Stimulated activated naive CD4-positive, alpha-beta T cell (primary cell): ENCODE measurements around the gene ZNF627.
"Not testable (repeated sequence)": the region's sequence is repeated elsewhere in the genome, so short reads cannot be mapped to it uniquely, and the experiment has no call there.

Experiments used
- DNase-seq, 6 experiments: peaks; one replicate each; lab custom pipeline; 2025; lab: John Stamatoyannopoulos, UW

The ZNF627 gene

DNA sequence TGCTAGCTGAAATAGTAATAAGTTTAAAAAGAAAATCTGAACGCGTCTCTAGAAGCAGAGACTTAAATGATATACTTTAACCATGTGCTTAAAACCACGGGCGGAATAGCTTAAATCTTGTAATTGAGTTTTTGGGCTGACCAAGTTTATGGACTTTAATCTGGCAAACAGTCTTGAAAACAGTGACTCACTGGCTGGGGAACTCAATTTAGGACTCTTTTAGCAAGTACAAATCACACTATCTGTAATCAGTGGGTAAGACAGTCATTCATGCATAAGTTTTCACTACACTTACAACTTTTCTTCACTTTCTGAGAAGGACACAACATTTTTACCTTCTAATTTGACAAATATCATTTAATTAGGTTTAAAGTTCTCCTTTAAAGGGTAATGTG is 26.8 kb downstream of the ZNF627 start:
- DNase-seq, result no peak

DNA sequence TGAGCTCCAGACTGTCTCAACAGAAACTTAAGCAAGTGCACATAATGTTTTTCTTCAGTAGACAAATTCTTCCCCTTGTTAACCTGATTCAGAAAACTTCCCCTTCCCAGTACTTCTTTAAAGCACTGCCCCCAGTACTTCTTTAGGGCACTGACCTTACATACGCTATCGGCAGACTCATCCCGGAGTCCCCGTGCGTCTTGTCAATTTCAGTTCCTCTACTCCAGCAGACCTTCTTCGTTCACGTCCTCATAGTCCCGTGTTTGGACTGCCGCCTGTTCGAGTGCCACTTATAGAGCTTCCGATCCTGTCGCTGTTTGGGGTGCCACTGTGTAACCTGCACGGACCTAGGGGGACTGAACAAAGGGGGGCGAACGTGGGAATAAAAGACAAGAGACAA is 29.0 kb downstream of the ZNF627 start:
- no peak for DNase-seq

- DNase-seq, result no peak
Observed at GRCh38 chr19:11633223-11633622, 35.9 kb downstream of the ZNF627 start.

GRCh38 chr19:11634018-11634662 is 36.9 kb downstream of the ZNF627 start:
- not testable (repeated sequence) for DNase-seq

DNA sequence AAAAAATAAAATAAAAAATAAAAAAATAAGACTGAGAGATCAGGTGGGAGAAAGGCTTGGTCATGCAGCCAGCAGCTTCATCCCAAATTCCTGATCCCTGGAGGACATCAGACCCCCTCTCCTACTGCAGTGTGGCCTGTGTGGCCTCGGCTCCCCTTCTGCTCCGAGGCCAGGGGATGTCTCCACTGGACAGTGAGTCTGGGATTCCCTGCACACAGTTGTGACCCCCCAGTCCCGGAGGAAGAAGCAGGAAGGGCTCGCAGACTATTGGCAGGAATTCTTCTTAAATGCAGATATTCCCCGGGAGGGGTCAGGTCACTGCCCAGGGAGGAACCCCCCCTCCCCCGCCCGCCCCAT is 41.9 kb downstream of the ZNF627 start:
- no peak for DNase-seq

- DNase-seq, result peak; percentile 52 to 84 (median 78)
Observed at GRCh38 chr19:11639602-11640471, 42.6 kb downstream of the ZNF627 start.

- DNase-seq, result no peak
Observed at GRCh38 chr19:11641244-11641643, 44.0 kb downstream of the ZNF627 start.

DNA sequence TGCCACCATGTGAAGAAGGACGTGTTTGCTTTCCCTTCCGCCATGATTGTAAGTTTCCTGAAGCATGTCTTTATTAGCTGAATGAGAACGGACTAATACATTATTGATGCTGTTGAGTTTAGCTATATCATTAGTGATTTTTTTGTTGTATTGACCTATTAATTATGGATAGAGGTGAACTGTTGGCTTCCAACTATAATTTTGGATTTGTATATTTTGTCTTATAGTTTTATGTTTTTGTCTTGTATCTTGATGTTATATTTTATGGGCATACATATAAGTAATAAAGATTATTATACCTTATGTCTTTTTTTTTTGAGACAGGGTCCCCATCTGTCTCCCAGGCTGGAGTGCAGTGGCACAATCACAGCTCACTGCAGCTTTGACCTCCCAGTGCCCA is 45.6 kb downstream of the ZNF627 start:
- DNase-seq, result no peak

DNA sequence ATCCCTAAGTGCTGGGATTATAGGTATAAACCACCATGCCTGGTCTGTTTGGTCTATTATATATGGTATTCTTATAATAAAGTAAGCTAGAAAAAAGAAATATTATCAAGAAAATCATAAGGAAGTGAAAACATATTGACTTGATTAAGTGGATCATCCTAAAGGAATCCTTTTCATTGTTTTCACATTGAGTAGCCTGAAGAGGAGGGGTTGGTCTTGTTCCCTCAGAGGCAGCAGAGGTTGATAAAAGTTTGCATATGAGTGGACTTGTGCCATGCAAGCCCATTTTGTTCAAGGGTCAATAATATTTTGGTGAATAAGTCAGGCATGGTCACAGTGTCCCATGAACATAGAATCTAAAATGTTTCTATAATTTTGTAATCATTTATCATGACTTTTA is 52.7 kb downstream of the ZNF627 start:
- no peak for DNase-seq

- DNase-seq, result no peak
Observed at GRCh38 chr19:11651062-11651461, 53.8 kb downstream of the ZNF627 start.

DNA sequence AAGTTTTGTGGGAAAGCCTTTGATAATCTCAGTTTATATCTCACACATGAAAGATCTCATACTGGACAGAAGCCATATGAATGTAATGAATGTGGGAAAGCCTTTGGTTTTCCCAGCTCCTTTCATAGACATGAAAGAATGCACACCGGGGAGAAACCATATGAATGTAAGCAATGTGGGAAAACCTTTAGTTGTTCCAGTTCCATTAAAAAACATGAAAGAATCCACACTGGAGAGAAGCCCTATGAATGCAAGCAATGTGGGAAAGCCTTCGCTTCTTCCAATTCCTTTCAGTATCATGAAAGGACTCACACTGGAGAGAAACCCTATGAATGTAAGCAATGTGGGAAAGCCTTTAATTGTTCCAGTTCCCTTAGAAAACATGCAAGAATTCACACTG is 54.8 kb downstream of the ZNF627 start:
- no peak for DNase-seq

- no peak for DNase-seq
Observed at GRCh38 chr19:11652492-11652891, 55.2 kb downstream of the ZNF627 start.

DNA sequence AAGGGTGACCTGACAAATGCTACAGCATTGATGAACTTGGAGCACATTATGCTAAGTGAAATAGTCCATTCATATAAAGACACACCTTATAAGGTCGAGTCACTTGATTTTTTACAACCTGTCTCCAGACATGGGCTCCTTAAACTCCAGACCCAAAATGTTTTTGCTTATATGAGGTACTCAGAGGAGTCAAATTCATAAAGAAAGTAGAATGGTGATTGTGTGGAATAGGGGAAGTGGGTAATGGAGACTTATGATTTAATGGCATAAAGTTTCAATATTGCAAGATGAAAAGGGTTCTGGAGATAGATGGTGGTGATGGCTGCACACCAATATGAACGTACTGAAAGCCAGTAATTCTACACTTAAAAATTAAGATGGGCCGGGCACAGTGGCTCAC is 59.3 kb downstream of the ZNF627 start:
- no peak for DNase-seq

DNA sequence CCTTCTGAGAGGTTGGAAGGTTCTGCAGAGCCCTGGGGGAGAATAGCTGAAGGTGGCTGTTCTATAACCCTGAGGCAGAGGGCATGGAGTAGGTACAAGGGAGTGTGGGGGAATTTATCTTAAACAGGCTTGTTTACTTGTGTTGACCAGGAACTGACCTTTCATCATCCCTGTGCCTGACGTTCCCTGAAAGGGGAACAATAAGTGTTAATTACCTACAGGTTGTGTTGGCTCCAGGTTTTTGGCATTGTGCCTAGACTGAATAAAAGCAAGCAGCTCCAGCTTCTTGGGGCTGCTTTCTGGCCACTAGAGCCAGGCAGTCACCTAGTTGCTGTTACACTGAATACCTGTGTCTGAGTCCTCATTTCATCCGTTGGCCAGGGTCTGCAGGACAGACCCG is 60.0 kb downstream of the ZNF627 start:
- no peak for DNase-seq

DNA sequence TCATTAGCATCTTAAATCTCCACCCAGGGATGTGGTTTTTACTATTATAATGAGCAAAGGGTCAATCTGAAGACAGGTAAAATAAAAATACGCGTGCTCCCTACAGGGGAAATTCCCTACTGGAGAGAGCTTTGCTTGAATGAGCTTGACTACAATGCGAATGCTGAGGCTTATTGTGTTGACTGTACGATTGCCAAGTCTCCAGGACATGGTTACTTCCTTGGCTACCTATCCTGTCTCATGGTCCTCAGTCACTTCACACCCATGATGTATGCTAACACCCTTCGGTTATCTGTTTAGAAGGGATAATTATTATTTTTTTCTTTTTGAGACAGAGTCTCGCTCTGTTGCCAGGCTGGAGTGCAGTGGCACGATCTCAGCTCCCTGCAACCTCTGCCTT is 61.7 kb downstream of the ZNF627 start:
- DNase-seq, result no peak

DNA sequence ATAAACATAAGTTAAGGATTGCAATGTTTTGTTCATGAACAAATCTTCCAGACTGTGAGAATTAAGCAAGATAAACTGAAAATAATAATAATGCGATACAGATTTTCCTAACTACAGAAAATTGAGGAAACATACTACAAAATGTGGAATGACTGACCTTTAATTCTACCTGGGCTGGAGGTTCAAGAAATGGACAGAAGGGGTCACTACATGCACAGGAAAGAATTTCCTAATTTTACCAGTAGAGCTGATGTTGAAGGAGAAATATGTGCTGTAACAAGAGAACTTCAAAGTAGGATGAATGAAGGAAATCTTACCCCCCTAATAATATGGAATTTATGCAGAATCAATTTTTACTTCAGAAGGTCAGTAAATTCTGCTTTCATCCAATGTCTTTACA is 62.3 kb downstream of the ZNF627 start:
- no peak for DNase-seq

- DNase-seq, result no peak
Observed at GRCh38 chr19:11662278-11662677, 65.0 kb downstream of the ZNF627 start.

DNA sequence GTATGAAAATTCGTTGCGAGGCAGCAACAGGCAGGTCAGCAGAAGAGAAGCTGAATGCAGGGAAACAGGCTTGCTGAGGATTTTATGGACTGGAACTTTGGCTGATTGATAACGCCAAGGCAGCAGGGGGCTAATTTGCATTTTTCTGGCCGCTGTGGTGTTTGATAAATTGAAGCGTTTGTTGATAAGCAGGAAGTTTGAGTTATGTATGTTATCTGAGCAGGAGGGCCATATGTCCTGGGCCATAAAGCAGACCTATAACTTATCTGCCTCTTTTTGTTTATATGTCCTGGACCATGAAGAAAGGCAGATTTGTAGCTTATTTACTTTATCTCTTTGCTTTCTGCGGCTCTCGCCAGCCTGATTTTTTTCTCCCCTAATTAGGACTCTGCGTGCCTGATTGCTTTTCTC is 65.9 kb downstream of the ZNF627 start:
- DNase-seq, result no peak
